Liver (tissue), 9 donors: ENCODE measurements around the gene TRIM15. TPM values are rescaled to one million over a fixed set of nuclear protein-coding genes. Genes with fewer than 3 reads are reported as not detected.

ENCODE experiments used
- DNase-seq: peaks from one replicate; pipeline ENCODE4 v3.0.0-alpha.2; 2017; ENCODE audit warnings: low spot score
- H3K27ac ChIP-seq, 2 donors: one replicate each; pipeline ENCODE4 v1.7.0; 2013; ENCODE audit warnings: inconsistent platforms in 2 of 2, low read length in 2 of 2, control low read depth in 1 of 2, low read depth in 1 of 2, mild to moderate bottlenecking in 1 of 2
- H3K27me3 ChIP-seq, 4 donors: one replicate each; pipeline versions ENCODE4 v1.6.1 to v1.7.0; 2013; ENCODE audit warnings: low read length in 3 of 4, inconsistent platforms in 1 of 4, mild to moderate bottlenecking in 1 of 4, moderate library complexity in 1 of 4; ENCODE audit not compliant: control insufficient read depth in 4 of 4, insufficient read depth in 4 of 4
- H3K36me3 ChIP-seq, 4 donors: one replicate each; pipeline versions ENCODE4 v1.6.1 to v1.7.0; 2013; ENCODE audit warnings: low read length in 3 of 4, mild to moderate bottlenecking in 3 of 4, low read depth in 1 of 4, moderate library complexity in 1 of 4; ENCODE audit not compliant: control insufficient read depth in 4 of 4, insufficient read depth in 3 of 4
- H3K4me1 ChIP-seq, 4 donors: one replicate each; pipeline versions ENCODE4 v1.6.1 to v1.7.0; 2013; ENCODE audit warnings: low read length in 3 of 4, mild to moderate bottlenecking in 3 of 4, moderate library complexity in 1 of 4; ENCODE audit not compliant: control insufficient read depth in 4 of 4, insufficient read depth in 4 of 4
- H3K4me3 ChIP-seq, 3 donors: one replicate each; pipeline versions ENCODE4 v1.6.1 to v1.7.0; 2013; ENCODE audit warnings: low read length in 3 of 3, control low read depth in 1 of 3, low read depth in 1 of 3, mild to moderate bottlenecking in 1 of 3
- H3K9ac ChIP-seq, 2 donors: one replicate each; pipeline ENCODE4 v1.7.0; 2013; ENCODE audit warnings: low read length in 2 of 2, mild to moderate bottlenecking in 2 of 2, moderate library complexity in 2 of 2, control low read depth in 1 of 2, low read depth in 1 of 2
- H3K9me3 ChIP-seq, 4 donors: one replicate each; pipeline versions ENCODE4 v1.6.1 to v1.7.0; 2013; ENCODE audit warnings: low read length in 3 of 4; ENCODE audit not compliant: control insufficient read depth in 4 of 4
- FOXA1 ChIP-seq: IDR thresholded peaks from 2 replicates; pipeline ENCODE4 v1.6.1; 2016; ENCODE audit warnings: antibody characterized with exemption
- FOXA2 ChIP-seq: IDR thresholded peaks from 2 replicates; pipeline ENCODE4 v1.6.1; 2016; ENCODE audit warnings: antibody characterized with exemption
- GABPA ChIP-seq, 2 donors: IDR thresholded peaks in 1 of 2; conservative IDR thresholded peaks in 1 of 2; 2 replicates each; pipeline ENCODE4 v1.6.1; 2016; ENCODE audit warnings: antibody characterized with exemption in 2 of 2, mild to moderate bottlenecking in 1 of 2, moderate library complexity in 1 of 2
- HNF4A ChIP-seq, 2 donors: conservative IDR thresholded peaks; 2 replicates each; pipeline ENCODE4 v1.6.1; 2016; ENCODE audit warnings: antibody characterized with exemption in 2 of 2, mild to moderate bottlenecking in 2 of 2
- JUND ChIP-seq, 2 donors: IDR thresholded peaks; 2 replicates each; pipeline ENCODE4 v1.6.1; 2016; ENCODE audit warnings: antibody characterized with exemption in 2 of 2
- NR2F2 ChIP-seq: IDR thresholded peaks from 2 replicates; pipeline ENCODE4 v1.6.1; 2016; ENCODE audit warnings: antibody characterized with exemption
- RAD21 ChIP-seq, 2 donors: IDR thresholded peaks; 2 replicates each; pipeline ENCODE4 v1.6.1; 2016; ENCODE audit warnings: antibody characterized with exemption in 2 of 2, mild to moderate bottlenecking in 2 of 2
- RXRA ChIP-seq, 2 donors: IDR thresholded peaks; 2 replicates each; pipeline ENCODE4 v1.6.1; 2017 to 2018; ENCODE audit warnings: antibody characterized with exemption in 2 of 2, mild to moderate bottlenecking in 1 of 2
- SP1 ChIP-seq: IDR thresholded peaks from 2 replicates; pipeline ENCODE4 v1.6.1; 2018; ENCODE audit warnings: antibody characterized with exemption, mild to moderate bottlenecking
- TAF1 ChIP-seq: conservative IDR thresholded peaks from 2 replicates; pipeline ENCODE4 v1.6.1; 2016; ENCODE audit warnings: antibody characterized with exemption, mild to moderate bottlenecking
- YY1 ChIP-seq: IDR thresholded peaks from 2 replicates; pipeline ENCODE4 v1.6.1; 2016; ENCODE audit warnings: antibody characterized with exemption, mild to moderate bottlenecking
- WGBS: extraction: QIAGEN DNeasy Blood & Tissue Kit; methylation state at CpG from one replicate; pipeline ENCODE4 v1.1.7; 2013; 5-methylcytosine and 5-hydroxymethylcytosine counted together
- polyA plus RNA-seq, 2 donors: library from polyadenylated mRNA; stranded (reverse) in 1 of 2; unstranded in 1 of 2; fragments of 200-250 nt in 1 of 2; fragments of >200 nt in 1 of 2; fragmentation: Nextera tagmentation in 1 of 2; extraction: Ambion mirVana in 1 of 2; gene quantifications; one replicate each; pipeline versions ENCODE4 v1.2.1 to v1.2.3, GENCODE V29; 2013 to 2015
- total RNA-seq, 2 donors: library from RNA; depleted of rRNA; stranded (reverse); fragments of >200 nt; gene quantifications; one replicate each; pipeline ENCODE4 v1.2.3, GENCODE V29; 2014
- TF ChIP-seq, protein P1 (sequence below): IDR thresholded peaks from 2 replicates; pipeline ENCODE4 v1.6.1; 2016; ENCODE audit warnings: antibody characterized with exemption
- TF ChIP-seq, protein P2 (sequence below): IDR thresholded peaks from 2 replicates; pipeline ENCODE4 v1.6.1; 2016; ENCODE audit warnings: antibody characterized with exemption
- TF ChIP-seq, protein P3 (sequence below): fragments of 150-350 bp; IDR thresholded peaks from 2 replicates; pipeline ENCODE4 v1.5.1; 2017; ENCODE audit warnings: improper control_type of control experiment, low read depth, low read length; ENCODE audit not compliant: missing input control
- TF ChIP-seq, protein P4 (sequence below): IDR thresholded peaks from 2 replicates; pipeline ENCODE4 v1.6.1; 2016; ENCODE audit warnings: antibody characterized with exemption, mild to moderate bottlenecking
- TF ChIP-seq, protein P5 (sequence below): IDR thresholded peaks from 2 replicates; pipeline ENCODE4 v1.6.1; 2016; ENCODE audit warnings: antibody characterized with exemption
- donor health status: healthy.
- donor health status: healthy.
- donor health status: healthy.
- donor health status: healthy.
- donor health status: healthy.

The TRIM15 gene
- total and polyA plus RNA-seq, 4 donors = 1.6 to 2.8 (median 1.9) TPM

DNA sequence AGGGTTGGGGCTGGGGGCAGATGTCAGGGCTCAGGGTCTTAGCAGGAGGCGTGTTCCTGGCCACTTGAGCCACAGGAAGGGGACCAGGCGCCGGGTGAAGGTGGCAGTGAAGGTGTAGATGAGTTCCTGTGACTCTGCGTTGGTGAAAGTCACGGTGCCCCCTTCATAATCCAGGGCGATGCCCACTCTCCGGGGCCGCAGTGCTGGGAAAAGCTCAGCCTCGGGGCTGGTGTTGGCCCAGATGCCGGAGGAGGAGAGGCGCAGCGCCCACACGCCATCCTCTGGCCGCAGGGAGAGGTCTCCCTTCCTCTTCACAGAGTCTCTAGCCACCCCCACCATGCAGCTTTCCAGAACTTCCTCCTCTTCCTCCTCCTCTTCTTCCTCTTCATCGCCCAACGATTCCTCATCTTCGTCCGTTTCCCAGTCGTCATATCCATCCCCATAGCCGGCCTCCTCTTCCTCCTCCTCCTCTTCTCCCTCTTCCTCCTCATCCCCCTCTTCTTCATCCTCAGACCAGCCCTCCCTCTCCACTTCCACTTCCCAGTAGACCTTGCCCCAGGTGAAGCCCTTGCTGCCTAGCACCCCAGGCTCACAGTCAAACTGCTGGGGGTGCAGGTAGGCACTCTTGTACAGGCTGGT lies 22.6 kb downstream of the TRIM15 start:
- Histone ChIP-seq H3K4me1 (no peaks in the 10 kb centered on the region), H3K27me3 (no peaks in the 10 kb centered on the region), H3K9ac (no peak overlapping the region), H3K36me3 (peaks cover 18 to 55% (median 51%) of the 10 kb centered on the region in 4 donors), H3K27ac (no peak overlapping the region), H3K9me3 (no peaks in the 10 kb centered on the region), H3K4me3 (no peak overlapping the region)
- DNase-seq = no peak
- TF ChIP-seq, protein P1, sequence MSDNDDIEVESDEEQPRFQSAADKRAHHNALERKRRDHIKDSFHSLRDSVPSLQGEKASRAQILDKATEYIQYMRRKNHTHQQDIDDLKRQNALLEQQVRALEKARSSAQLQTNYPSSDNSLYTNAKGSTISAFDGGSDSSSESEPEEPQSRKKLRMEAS = no peak
- no peak for TF ChIP-seq HNF4A (conservative IDR thresholded peaks at IDR 0.05)
- TF ChIP-seq YY1 = no peak
- TF ChIP-seq JUND (IDR thresholded peaks at IDR 0.05) = no peak
- WGBS = 94% methylated on average over 20 of the region's 20 CpGs

DNA sequence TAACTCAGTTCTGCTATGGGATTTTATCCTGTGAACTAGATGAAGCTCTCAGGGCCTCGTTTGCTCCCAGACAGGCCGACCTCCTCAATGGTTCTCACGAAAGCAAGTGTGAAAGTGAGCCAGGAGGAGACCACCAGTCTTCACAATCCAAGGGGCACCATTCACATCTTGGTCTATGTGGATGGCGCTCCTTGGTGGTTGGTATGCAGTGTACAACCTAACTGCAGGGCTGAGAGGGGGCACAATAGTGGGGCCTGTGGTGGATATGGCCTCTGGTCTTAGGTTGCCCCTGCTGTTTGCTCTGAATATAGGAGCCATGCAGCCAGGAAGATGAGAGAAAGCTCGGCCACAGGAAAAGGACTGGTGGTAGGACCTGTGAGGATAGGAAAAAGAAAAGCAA lies 25.2 kb downstream of the TRIM15 start:
- no peaks in the 10 kb centered on the region for H3K4me1 ChIP-seq
- no peak overlapping the region for H3K9ac ChIP-seq
- H3K9me3 ChIP-seq = no peaks in the 10 kb centered on the region
- no peak for DNase-seq
- TF ChIP-seq YY1 = no peak
- TF ChIP-seq FOXA2 = no peak
- TF ChIP-seq TAF1 = no peak
- TF ChIP-seq RXRA (IDR thresholded peaks at IDR 0.05) = no peak
- TF ChIP-seq GABPA (IDR thresholded peaks at IDR 0.05 in 1 of 2, conservative IDR thresholded peaks at IDR 0.05 in 1 of 2) = no peak
- TF ChIP-seq, protein P2, sequence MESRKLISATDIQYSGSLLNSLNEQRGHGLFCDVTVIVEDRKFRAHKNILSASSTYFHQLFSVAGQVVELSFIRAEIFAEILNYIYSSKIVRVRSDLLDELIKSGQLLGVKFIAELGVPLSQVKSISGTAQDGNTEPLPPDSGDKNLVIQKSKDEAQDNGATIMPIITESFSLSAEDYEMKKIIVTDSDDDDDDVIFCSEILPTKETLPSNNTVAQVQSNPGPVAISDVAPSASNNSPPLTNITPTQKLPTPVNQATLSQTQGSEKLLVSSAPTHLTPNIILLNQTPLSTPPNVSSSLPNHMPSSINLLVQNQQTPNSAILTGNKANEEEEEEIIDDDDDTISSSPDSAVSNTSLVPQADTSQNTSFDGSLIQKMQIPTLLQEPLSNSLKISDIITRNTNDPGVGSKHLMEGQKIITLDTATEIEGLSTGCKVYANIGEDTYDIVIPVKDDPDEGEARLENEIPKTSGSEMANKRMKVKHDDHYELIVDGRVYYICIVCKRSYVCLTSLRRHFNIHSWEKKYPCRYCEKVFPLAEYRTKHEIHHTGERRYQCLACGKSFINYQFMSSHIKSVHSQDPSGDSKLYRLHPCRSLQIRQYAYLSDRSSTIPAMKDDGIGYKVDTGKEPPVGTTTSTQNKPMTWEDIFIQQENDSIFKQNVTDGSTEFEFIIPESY = no peak
- no peak for TF ChIP-seq NR2F2
- TF ChIP-seq, protein P3, sequence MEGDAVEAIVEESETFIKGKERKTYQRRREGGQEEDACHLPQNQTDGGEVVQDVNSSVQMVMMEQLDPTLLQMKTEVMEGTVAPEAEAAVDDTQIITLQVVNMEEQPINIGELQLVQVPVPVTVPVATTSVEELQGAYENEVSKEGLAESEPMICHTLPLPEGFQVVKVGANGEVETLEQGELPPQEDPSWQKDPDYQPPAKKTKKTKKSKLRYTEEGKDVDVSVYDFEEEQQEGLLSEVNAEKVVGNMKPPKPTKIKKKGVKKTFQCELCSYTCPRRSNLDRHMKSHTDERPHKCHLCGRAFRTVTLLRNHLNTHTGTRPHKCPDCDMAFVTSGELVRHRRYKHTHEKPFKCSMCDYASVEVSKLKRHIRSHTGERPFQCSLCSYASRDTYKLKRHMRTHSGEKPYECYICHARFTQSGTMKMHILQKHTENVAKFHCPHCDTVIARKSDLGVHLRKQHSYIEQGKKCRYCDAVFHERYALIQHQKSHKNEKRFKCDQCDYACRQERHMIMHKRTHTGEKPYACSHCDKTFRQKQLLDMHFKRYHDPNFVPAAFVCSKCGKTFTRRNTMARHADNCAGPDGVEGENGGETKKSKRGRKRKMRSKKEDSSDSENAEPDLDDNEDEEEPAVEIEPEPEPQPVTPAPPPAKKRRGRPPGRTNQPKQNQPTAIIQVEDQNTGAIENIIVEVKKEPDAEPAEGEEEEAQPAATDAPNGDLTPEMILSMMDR = no peak
- TF ChIP-seq, protein P1 = no peak
- TF ChIP-seq, protein P4, sequence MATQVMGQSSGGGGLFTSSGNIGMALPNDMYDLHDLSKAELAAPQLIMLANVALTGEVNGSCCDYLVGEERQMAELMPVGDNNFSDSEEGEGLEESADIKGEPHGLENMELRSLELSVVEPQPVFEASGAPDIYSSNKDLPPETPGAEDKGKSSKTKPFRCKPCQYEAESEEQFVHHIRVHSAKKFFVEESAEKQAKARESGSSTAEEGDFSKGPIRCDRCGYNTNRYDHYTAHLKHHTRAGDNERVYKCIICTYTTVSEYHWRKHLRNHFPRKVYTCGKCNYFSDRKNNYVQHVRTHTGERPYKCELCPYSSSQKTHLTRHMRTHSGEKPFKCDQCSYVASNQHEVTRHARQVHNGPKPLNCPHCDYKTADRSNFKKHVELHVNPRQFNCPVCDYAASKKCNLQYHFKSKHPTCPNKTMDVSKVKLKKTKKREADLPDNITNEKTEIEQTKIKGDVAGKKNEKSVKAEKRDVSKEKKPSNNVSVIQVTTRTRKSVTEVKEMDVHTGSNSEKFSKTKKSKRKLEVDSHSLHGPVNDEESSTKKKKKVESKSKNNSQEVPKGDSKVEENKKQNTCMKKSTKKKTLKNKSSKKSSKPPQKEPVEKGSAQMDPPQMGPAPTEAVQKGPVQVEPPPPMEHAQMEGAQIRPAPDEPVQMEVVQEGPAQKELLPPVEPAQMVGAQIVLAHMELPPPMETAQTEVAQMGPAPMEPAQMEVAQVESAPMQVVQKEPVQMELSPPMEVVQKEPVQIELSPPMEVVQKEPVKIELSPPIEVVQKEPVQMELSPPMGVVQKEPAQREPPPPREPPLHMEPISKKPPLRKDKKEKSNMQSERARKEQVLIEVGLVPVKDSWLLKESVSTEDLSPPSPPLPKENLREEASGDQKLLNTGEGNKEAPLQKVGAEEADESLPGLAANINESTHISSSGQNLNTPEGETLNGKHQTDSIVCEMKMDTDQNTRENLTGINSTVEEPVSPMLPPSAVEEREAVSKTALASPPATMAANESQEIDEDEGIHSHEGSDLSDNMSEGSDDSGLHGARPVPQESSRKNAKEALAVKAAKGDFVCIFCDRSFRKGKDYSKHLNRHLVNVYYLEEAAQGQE = no peak
- no peak for TF ChIP-seq RAD21 (IDR thresholded peaks at IDR 0.05)
- TF ChIP-seq HNF4A (conservative IDR thresholded peaks at IDR 0.05) = no peak
- TF ChIP-seq FOXA1 = no peak
- TF ChIP-seq JUND (IDR thresholded peaks at IDR 0.05) = no peak
- TF ChIP-seq, protein P5, sequence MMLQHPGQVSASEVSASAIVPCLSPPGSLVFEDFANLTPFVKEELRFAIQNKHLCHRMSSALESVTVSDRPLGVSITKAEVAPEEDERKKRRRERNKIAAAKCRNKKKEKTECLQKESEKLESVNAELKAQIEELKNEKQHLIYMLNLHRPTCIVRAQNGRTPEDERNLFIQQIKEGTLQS = no peak
- no peak for TF ChIP-seq SP1
- H3K4me3 ChIP-seq = no peak overlapping the region
- peaks cover 18 to 65% (median 57%) of the 10 kb centered on the region in 4 donors for H3K36me3 ChIP-seq
- 98% methylated on average over 5 of the region's 5 CpGs for WGBS
- H3K27me3 ChIP-seq = no peaks in the 10 kb centered on the region
- no peak overlapping the region for H3K27ac ChIP-seq
